Neural progenitor cell (in vitro differentiated cells): ENCODE results near the gene SETD2. TPM values are rescaled to one million over a fixed set of nuclear protein-coding genes. Genes with fewer than 3 reads are reported as not detected.

Experiments used
- DNase-seq: peaks from one replicate; pipeline ENCODE4 v3.0.0-alpha.2; 2016; ENCODE audit warnings: low spot score
- H2AFZ ChIP-seq: fragments of 200-600 bp; sonication (generic); replicated peaks from 2 replicates; pipeline ENCODE4 v1.6.1; 2016; ENCODE audit warnings: antibody characterized with exemption
- H3F3A ChIP-seq: fragments of 200-600 bp; sonication (generic); 2 replicates; pipeline ENCODE4 v1.6.1; 2016; ENCODE audit warnings: antibody characterized with exemption, low read depth
- H3K27ac ChIP-seq: fragments of 200-600 bp; sonication (generic); 2 replicates; pipeline ENCODE4 v1.5.1; 2016; ENCODE audit warnings: mild to moderate bottlenecking
- H3K27me3 ChIP-seq: fragments of 200-600 bp; sonication (generic); 2 replicates; pipeline ENCODE4 v1.6.1; 2016; ENCODE audit warnings: mild to moderate bottlenecking, moderate library complexity
- H3K36me3 ChIP-seq: fragments of 200-600 bp; sonication (generic); 2 replicates; pipeline ENCODE4 v1.5.1; 2016
- H3K4me1 ChIP-seq: fragments of 200-600 bp; sonication (generic); 2 replicates; pipeline ENCODE4 v1.6.1; 2016; ENCODE audit warnings: mixed run types
- H3K4me2 ChIP-seq: fragments of 200-600 bp; sonication (generic); 2 replicates; pipeline ENCODE4 v1.6.1; 2016
- H3K4me3 ChIP-seq: fragments of 200-600 bp; sonication (generic); 2 replicates; pipeline ENCODE4 v1.5.1; 2016
- H3K79me2 ChIP-seq: fragments of 200-600 bp; sonication (generic); 2 replicates; pipeline ENCODE4 v1.6.1; 2016; ENCODE audit warnings: low read depth
- H3K9ac ChIP-seq: fragments of 200-600 bp; sonication (generic); 2 replicates; pipeline ENCODE4 v1.6.1; 2016
- H3K9me3 ChIP-seq: fragments of 200-600 bp; sonication (generic); 2 replicates; pipeline ENCODE4 v1.5.1; 2016; ENCODE audit warnings: low read depth
- H4K20me1 ChIP-seq: fragments of 200-600 bp; sonication (generic); 2 replicates; pipeline ENCODE4 v1.6.1; 2016; ENCODE audit warnings: low read depth
- H3K27ac Mint-ChIP-seq: 3 replicates; pipeline ENCODE4 v1.8.0; 2021; ENCODE audit warnings: mixed read lengths
- H3K27me3 Mint-ChIP-seq: 2 replicates; pipeline ENCODE4 v1.8.0; 2022; ENCODE audit warnings: low read depth, mild to moderate bottlenecking, inconsistent platforms, moderate library complexity, mixed read lengths; ENCODE audit not compliant: insufficient read depth
- H3K36me3 Mint-ChIP-seq: 3 replicates; pipeline ENCODE4 v1.8.0; 2021; ENCODE audit warnings: mixed read lengths
- H3K4me1 Mint-ChIP-seq: 3 replicates; pipeline ENCODE4 v1.8.0; 2021; ENCODE audit warnings: mixed read lengths
- H3K4me3 Mint-ChIP-seq: 3 replicates; pipeline ENCODE4 v1.8.0; 2021; ENCODE audit warnings: mild to moderate bottlenecking, moderate library complexity, mixed read lengths
- H3K9me3 Mint-ChIP-seq: 3 replicates; pipeline ENCODE4 v1.8.0; 2020; ENCODE audit warnings: mixed read lengths
- EZH2 ChIP-seq: fragments of 200-600 bp; sonication (generic); IDR thresholded peaks from 2 replicates; pipeline ENCODE4 v1.6.1; 2017; ENCODE audit warnings: antibody characterized with exemption, mild to moderate bottlenecking, moderate library complexity
- EZH2phosphoT487 ChIP-seq: fragments of 200-600 bp; sonication (generic); IDR thresholded peaks from 2 replicates; pipeline ENCODE4 v1.6.1; 2017; ENCODE audit warnings: antibody characterized with exemption
- total RNA-seq: library from RNA; depleted of rRNA; stranded (reverse); fragments of >200 nt; gene quantifications from 2 replicates; pipeline ENCODE4 v1.2.3, GENCODE V29; 2015; ENCODE audit warnings: low replicate concordance
- TF ChIP-seq, protein P1 (sequence below): fragments of 200-600 bp; sonication (generic); IDR thresholded peaks from 2 replicates; pipeline ENCODE4 v1.5.1; 2017; ENCODE audit warnings: antibody characterized with exemption, mild to moderate bottlenecking

Gene SETD2
- total RNA-seq, 1 donor from 2014 or later: 46.0 TPM

- no peaks in the 10 kb centered on the region for H3K79me2 ChIP-seq
Measured at GRCh38 chr3:47020311-47020710, 143.6 kb downstream of the SETD2 start.

GRCh38 chr3:47019201-47019600, 144.7 kb downstream of the SETD2 start:
- no peak overlapping the region for H3K27ac Mint-ChIP-seq

More at GRCh38 chr3:47020311-47020710, 143.6 kb downstream of the SETD2 start:
- Mint-ChIP-seq H3K27ac (no peak overlapping the region), H3K9me3 (no peaks in the 10 kb centered on the region), H3K36me3 (peaks cover 11% of the 10 kb centered on the region), H3K27me3 (peaks cover 2% of the 10 kb centered on the region), H3K4me3 (no peak overlapping the region), H3K4me1 (peaks cover 7% of the 10 kb centered on the region)
- H3K9ac ChIP-seq: no peak overlapping the region
- no peaks in the 10 kb centered on the region for H3K27me3 ChIP-seq
- H3K9me3 ChIP-seq: no peaks in the 10 kb centered on the region
- H4K20me1 ChIP-seq: peaks cover 23% of the 10 kb centered on the region
- H2AFZ ChIP-seq: no peak overlapping the region
- peaks cover 5% of the 10 kb centered on the region for H3K4me1 ChIP-seq
- H3K36me3 ChIP-seq: no peaks in the 10 kb centered on the region
- no peaks in the 10 kb centered on the region for H3F3A ChIP-seq
- DNase-seq: no peak
- no peak overlapping the region for H3K4me3 ChIP-seq
- no peak for TF ChIP-seq EZH2phosphoT487
- TF ChIP-seq, protein P1, sequence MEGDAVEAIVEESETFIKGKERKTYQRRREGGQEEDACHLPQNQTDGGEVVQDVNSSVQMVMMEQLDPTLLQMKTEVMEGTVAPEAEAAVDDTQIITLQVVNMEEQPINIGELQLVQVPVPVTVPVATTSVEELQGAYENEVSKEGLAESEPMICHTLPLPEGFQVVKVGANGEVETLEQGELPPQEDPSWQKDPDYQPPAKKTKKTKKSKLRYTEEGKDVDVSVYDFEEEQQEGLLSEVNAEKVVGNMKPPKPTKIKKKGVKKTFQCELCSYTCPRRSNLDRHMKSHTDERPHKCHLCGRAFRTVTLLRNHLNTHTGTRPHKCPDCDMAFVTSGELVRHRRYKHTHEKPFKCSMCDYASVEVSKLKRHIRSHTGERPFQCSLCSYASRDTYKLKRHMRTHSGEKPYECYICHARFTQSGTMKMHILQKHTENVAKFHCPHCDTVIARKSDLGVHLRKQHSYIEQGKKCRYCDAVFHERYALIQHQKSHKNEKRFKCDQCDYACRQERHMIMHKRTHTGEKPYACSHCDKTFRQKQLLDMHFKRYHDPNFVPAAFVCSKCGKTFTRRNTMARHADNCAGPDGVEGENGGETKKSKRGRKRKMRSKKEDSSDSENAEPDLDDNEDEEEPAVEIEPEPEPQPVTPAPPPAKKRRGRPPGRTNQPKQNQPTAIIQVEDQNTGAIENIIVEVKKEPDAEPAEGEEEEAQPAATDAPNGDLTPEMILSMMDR: no peak
- no peak for TF ChIP-seq EZH2
- no peak overlapping the region for H3K4me2 ChIP-seq
- no peak overlapping the region for H3K27ac ChIP-seq

GRCh38 chr3:47018269-47018611, 145.7 kb downstream of the SETD2 start:
- H3K27me3 Mint-ChIP-seq: peaks cover 2% of the 10 kb centered on the region
- no peaks in the 10 kb centered on the region for H3K4me1 Mint-ChIP-seq
- H3K9me3 Mint-ChIP-seq: no peaks in the 10 kb centered on the region
- H3K27ac ChIP-seq: no peak overlapping the region
- no peak overlapping the region for H3K27ac Mint-ChIP-seq
- H2AFZ ChIP-seq: no peak overlapping the region
- H3K36me3 Mint-ChIP-seq: peaks cover 11% of the 10 kb centered on the region
- H3K4me1 ChIP-seq: no peaks in the 10 kb centered on the region
- no peak for DNase-seq
- no peak overlapping the region for H3K4me3 ChIP-seq
- H3K4me3 Mint-ChIP-seq: no peak overlapping the region
- H3K4me2 ChIP-seq: no peak overlapping the region
- no peaks in the 10 kb centered on the region for H3K79me2 ChIP-seq
- TF ChIP-seq, protein P1: no peak
- no peak for TF ChIP-seq EZH2phosphoT487
- TF ChIP-seq EZH2: no peak
- no peaks in the 10 kb centered on the region for H3K9me3 ChIP-seq
- H3K36me3 ChIP-seq: no peaks in the 10 kb centered on the region
- H3F3A ChIP-seq: no peaks in the 10 kb centered on the region
- peaks cover 6% of the 10 kb centered on the region for H4K20me1 ChIP-seq
- no peak overlapping the region for H3K9ac ChIP-seq
- no peaks in the 10 kb centered on the region for H3K27me3 ChIP-seq

More at GRCh38 chr3:47019201-47019600, 144.7 kb downstream of the SETD2 start:
- TF ChIP-seq EZH2phosphoT487 (no peak), EZH2 (no peak)
- TF ChIP-seq, protein P1: no peak
- H3K36me3 Mint-ChIP-seq: peaks cover 11% of the 10 kb centered on the region
- no peak overlapping the region for H3K27ac ChIP-seq
- no peaks in the 10 kb centered on the region for H3K27me3 ChIP-seq
- H3K4me2 ChIP-seq: no peak overlapping the region
- H3K4me3 ChIP-seq: no peak overlapping the region
- H3K36me3 ChIP-seq: no peaks in the 10 kb centered on the region
- no peaks in the 10 kb centered on the region for H3K9me3 ChIP-seq
- no peak overlapping the region for H2AFZ ChIP-seq
- no peaks in the 10 kb centered on the region for H3F3A ChIP-seq
- H3K4me1 ChIP-seq: no peaks in the 10 kb centered on the region
- no peaks in the 10 kb centered on the region for H3K9me3 Mint-ChIP-seq
- no peak overlapping the region for H3K4me3 Mint-ChIP-seq
- H3K27me3 Mint-ChIP-seq: peaks cover 2% of the 10 kb centered on the region
- no peaks in the 10 kb centered on the region for H3K79me2 ChIP-seq
- peaks cover 13% of the 10 kb centered on the region for H4K20me1 ChIP-seq
- no peak for DNase-seq
- no peak overlapping the region for H3K9ac ChIP-seq
- H3K4me1 Mint-ChIP-seq: no peaks in the 10 kb centered on the region
